SKM-1 treated with dmso at 0.1 percent for 144 hours (cell line): ENCODE results near the gene C14orf180.
"Not testable (repeated sequence)": the region's sequence is repeated elsewhere in the genome, so short reads cannot be mapped to it uniquely, and the experiment has no call there.

Source experiments
- DNase-seq: peaks from one replicate; lab custom pipeline; 2025; ENCODE audit not compliant: unreplicated experiment; lab: John Stamatoyannopoulos, UW

C14orf180 gene

GRCh38 chr14:104577426-104577825 lies 2.1 kb upstream of the C14orf180 start:
- DNase-seq = no peak

GRCh38 chr14:104577847-104578301 lies 1.7 kb upstream of the C14orf180 start:
- no peak for DNase-seq

GRCh38 chr14:104578321-104578720 lies 1.2 kb upstream of the C14orf180 start:
- DNase-seq = no peak

GRCh38 chr14:104579939-104580338 lies 375 bp downstream of the C14orf180 start:
- not testable (repeated sequence) for DNase-seq

DNA sequence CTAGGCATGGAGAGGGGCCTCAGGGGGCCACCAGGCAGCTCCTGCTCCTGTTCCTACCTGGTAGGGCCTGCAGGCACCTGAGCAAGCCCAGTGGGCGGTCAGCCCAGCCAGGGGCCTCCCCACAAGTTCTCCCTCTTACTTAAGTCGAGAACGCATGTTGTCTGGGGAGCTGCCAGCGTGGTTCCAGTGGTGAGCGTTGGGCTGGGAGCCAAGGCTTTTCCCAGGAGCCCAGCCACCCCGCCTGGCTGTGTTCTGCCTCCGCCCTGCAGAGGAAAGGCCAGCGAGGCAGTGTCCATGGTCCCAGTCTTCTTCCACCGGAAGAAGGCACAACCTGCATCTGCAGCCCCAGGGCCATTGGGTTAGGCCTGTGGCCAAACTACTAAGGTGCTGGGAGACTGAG lies 1.4 kb downstream of the C14orf180 start:
- no peak for DNase-seq

- no peak for DNase-seq
Measured at GRCh38 chr14:104581521-104581920, 2.0 kb downstream of the C14orf180 start.

GRCh38 chr14:104582005-104582404 lies 2.4 kb downstream of the C14orf180 start:
- no peak for DNase-seq

DNA sequence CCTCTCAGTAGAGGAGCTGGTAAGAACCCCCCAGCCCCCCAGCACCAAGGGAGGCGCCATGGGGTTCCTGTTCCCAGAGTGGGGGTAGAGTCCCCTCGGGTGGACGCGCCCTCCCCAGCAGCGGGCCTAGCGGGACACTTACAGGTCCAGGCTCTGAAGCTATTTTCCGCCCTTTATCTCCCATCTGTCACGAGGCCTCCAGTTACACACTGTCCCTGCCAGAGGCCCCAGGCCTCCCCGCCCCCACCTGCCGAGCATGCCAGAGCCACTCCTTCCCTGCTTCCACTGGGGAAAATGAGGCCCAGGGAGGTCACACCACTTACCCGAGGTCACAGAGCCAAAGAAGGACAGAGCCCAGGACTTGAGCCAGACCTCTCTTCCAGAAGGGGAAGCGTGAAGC lies 3.1 kb downstream of the C14orf180 start:
- no peak for DNase-seq

DNA sequence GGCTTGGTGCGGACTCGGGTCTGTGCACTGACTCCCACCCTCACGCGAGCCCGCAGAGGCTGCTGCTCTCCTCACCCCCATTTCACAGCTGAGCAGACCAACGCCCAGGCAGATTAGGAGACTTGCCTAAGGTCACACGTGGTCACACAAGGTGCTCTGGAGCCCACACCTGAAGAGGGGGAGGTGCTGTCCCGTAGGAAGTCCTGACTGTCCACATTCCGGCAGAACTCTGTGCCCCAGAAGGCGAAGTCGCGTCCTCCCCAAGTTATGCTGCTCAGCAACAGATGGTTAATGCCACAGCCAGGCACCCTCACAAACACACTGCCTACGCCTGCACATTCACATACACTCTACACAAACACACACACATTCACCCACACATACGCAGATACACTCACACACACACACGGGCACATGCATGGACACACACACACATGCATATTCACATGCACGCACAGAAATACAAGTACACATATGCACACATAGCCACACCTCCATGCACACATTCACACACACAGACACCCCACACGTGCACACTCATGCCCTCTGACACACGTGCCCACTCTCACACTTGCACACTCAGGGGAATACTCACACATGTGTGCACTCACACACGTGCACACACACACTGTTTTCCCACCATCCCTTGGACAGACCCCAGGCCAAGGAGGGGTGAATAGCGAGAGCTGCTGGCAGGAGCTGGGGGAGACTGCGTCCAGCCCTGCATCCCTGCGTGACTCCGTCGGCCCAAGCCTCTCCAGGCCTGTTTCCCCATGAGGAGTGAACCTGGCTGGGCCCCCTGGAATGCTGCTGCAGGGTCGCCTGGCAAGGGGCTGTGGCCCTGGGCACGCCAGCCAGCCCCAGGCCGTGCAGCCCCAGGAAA lies 4.1 kb downstream of the C14orf180 start:
- DNase-seq = no peak

DNA sequence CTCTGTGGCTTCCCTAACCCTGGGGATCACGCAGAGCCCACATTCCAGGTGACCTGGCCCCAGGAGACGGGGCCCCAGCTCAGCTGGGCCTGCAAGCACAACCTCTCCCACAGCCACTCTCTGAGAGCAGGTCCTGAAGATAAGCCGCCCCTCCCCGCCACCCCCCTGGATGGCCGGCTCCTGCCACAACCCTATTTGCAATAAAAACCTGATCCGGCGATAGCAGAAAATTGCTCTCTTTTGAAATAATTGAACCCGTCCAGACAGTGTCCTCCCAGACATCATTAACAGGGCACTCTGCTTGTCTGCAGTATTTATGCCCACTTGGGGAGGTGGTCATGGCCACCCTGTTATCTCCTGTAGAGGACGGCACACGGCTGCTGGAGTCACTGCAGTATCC lies 5.0 kb downstream of the C14orf180 start:
- DNase-seq = no peak

- no peak for DNase-seq
Measured at GRCh38 chr14:104585966-104586697, 6.6 kb downstream of the C14orf180 start.

GRCh38 chr14:104586832-104587620 lies 7.5 kb downstream of the C14orf180 start:
- DNase-seq = no peak

GRCh38 chr14:104587641-104588040 lies 8.1 kb downstream of the C14orf180 start:
- no peak for DNase-seq

DNA sequence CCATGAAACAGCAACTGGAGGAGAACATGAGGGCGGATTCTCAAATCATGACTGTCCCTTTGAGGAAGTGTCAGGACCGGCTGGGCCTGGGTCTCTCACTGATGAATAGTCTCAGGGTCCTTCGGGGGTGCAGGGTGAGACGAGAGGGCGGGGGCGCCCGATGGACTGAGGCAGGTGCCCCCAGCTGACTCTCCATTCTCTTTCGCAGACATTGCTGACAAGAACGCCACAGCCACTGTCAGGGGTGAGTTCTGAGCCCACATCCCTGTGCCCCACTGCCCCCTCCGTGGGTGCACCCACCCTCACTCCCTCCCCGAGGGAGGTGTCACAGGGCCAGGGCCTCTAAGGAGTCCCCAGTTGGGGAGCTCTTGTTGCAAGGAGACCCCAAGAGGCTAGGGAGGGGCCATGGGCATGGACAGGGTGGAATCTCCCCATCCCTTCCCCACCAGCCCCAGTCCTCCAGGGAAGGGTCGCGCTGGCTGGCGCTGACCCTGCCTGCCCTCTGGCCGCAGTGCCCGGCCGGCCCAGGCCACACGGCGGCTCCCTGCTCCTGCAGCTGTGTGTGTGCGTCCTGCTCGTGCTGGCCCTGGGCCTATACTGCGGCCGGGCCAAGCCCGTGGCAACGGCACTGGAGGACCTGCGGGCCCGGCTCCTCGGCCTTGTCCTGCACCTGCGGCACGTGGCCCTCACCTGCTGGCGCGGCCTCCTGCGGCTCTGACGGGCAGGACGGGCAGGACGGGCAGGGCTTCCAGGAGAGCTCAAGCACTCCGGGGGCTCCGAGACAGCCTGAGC lies 8.7 kb downstream of the C14orf180 start:
- DNase-seq = no peak

- DNase-seq = no peak
Measured at GRCh38 chr14:104589338-104590195, 10.0 kb downstream of the C14orf180 start.

DNA sequence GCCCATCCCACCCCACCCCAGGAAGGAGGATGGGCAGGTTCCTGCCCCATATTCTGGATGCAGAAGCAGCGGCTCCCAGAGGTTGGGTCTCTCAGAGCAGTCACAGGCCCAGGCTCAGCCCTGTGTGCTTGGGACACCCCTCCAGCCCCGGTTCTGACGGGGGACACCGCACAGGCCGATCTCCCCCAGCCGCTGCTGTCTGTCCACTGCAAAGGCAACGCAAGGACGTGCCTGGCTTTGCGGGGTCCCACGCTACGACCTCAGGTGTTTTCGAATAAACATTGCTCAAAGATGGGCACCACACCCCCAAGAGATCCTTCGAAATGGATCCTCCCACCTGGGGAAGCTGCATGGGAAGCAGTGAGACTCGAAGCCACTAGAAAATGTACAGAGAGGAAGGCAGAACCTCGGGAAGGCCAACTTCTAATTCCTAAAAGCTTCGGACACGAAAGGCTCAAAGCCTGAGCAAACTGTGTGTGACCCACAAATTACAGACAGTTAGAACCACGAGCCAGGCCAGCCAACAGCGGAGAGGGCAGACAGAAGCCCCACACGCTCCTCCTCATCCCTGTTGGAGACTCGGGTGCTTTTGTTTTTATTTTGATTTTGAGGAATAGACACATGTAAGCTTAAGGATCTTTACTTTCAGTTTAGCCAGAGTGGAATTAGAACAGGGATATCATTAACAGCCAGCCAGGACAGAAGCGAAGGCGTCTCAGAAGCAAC lies 10.8 kb downstream of the C14orf180 start:
- DNase-seq = no peak

GRCh38 chr14:104591031-104591430 lies 11.5 kb downstream of the C14orf180 start:
- DNase-seq = no peak

DNA sequence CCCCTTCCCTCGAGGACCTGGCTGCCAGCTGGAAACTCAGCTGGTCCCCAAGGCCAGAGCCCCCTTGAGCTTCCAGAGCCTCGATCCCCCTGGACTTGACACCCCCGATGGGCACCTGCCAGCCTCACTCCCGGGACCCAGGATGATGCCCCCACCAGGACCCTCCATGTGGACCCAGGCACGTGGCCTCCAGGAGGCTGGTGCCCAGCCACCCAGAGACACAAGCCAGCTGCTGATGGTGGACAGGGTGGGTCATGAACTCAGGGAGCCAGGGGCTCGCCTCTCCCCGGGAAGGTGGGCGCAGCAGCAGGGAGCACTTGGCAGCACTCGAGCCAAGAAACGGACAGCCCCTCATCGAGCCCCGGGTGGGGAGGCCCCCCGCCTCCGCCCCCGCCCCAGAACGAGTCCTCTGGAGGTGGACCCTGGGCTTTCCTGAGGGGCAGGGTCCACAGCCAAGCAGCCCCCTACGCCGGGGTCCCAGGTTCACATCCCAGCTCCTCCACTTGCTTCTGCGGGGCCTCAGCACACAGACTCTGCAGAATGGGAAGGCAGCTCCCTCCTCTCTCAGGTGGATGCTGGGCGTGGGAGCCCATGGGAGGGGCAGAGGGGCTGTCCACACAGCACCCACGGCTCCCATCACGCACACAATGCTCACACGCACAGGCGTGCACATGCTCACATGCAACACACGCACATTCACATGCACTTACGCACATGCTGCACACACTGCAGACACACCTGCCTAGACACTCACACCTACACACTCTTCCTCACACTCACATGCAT lies 12.1 kb downstream of the C14orf180 start:
- no peak for DNase-seq
